Endothelial cell of umbilical vein (primary cell): Measurements from ENCODE around the gene MTERF4. TPM values are rescaled to one million over a fixed set of nuclear protein-coding genes. Genes with fewer than 3 reads are reported as not detected.
A peak's percentile ranks its signal among the peaks of the same experiment; 100 is the strongest.

Experiments
- BruUV-seq: library from RNA; stranded (reverse); fragments of 400-500 nt; replicated peaks from 2 replicates; lab custom pipeline; 2021; lab: Mats Ljungman, UMichigan
- CTCF ChIA-PET: fragments of 300-600, 350-600 bp; sonication (Branson Sonifier 250); formaldehyde crosslinking; loops from one replicate; lab custom pipeline; 2021; ENCODE audit warnings: antibody characterized with exemption, inconsistent platforms; lab: Charles Lee
- POLR2A ChIA-PET: fragments of 300-600, 350-600 bp; sonication (Branson Sonifier 250); formaldehyde crosslinking; loops from one replicate; lab custom pipeline; 2021; ENCODE audit warnings: antibody characterized with exemption, inconsistent platforms; lab: Charles Lee
- DNase-seq: peaks from one replicate; pipeline ENCODE4 v3.0.0-alpha.2; 2011; ENCODE audit warnings: low read depth, low spot score
- FAIRE-seq: peaks from 2 replicates; lab custom pipeline; 2011; peaks lifted over from hg19 to GRCh38; lab: Jason Lieb, UNC
- H2AFZ ChIP-seq: 2 replicates; pipeline ENCODE4 v1.6.0; 2012; ENCODE audit warnings: low read depth, low read length, control low read depth, inconsistent platforms
- H3K27ac ChIP-seq: 2 replicates; pipeline ENCODE4 v1.5.1; 2011; ENCODE audit warnings: low read depth, mild to moderate bottlenecking, control low read depth, low read length, moderate library complexity; ENCODE audit not compliant: insufficient read depth
- H3K27me3 ChIP-seq, 2 experiments: 2 replicates each; pipeline versions ENCODE4 v1.6.0 to v1.6.1; 2011; ENCODE audit warnings: low read length in 2 of 2, mixed read lengths in 1 of 2; ENCODE audit not compliant: control insufficient read depth in 2 of 2, insufficient read depth in 2 of 2
- H3K36me3 ChIP-seq, 2 experiments: 2 replicates in 1 of 2; 3 replicates in 1 of 2; pipeline ENCODE4 v1.5.1; 2011; ENCODE audit warnings: low read length in 2 of 2, mild to moderate bottlenecking in 1 of 2, moderate library complexity in 1 of 2; ENCODE audit not compliant: control insufficient read depth in 2 of 2, insufficient read depth in 2 of 2; ENCODE audit errors: extremely low read depth in 1 of 2
- H3K4me1 ChIP-seq: 3 replicates; pipeline ENCODE4 v1.5.1; 2011; ENCODE audit warnings: mild to moderate bottlenecking, low read length; ENCODE audit not compliant: control insufficient read depth, insufficient read depth; ENCODE audit errors: extremely low read depth
- H3K4me2 ChIP-seq: 2 replicates; pipeline ENCODE4 v1.6.1; 2011; ENCODE audit warnings: low read length, control low read depth, mixed read lengths; ENCODE audit not compliant: insufficient read depth
- H3K4me3 ChIP-seq, 3 experiments: fragments of 200-600 bp in 1 of 3; sonication (generic), shearing (Covaris generic) in 1 of 3; replicated peaks in 1 of 3; 2 replicates each; pipeline ENCODE4 v1.5.1; 2011 to 2016; ENCODE audit warnings: control low read depth in 3 of 3, low read length in 3 of 3, mild to moderate bottlenecking in 2 of 3, inconsistent platforms in 1 of 3, low read depth in 1 of 3, moderate library complexity in 1 of 3; ENCODE audit not compliant: insufficient read depth in 1 of 3
- H3K79me2 ChIP-seq: 2 replicates; pipeline ENCODE4 v1.6.0; 2012; ENCODE audit warnings: low read length, inconsistent platforms; ENCODE audit not compliant: control insufficient read depth, insufficient read depth
- H3K9ac ChIP-seq: replicated peaks from 2 replicates; pipeline ENCODE3; 2011; ENCODE audit warnings: low read length, control low read depth; ENCODE audit not compliant: insufficient read depth; ENCODE audit errors: extremely low read depth
- H3K9me1 ChIP-seq: replicated peaks from 3 replicates; pipeline ENCODE4 v1.6.0; 2011; ENCODE audit warnings: mild to moderate bottlenecking, low read length; ENCODE audit not compliant: control insufficient read depth, insufficient read depth; ENCODE audit errors: extremely low read depth
- H3K9me3 ChIP-seq: replicated peaks from 2 replicates; pipeline ENCODE4 v1.5.1; 2012; ENCODE audit warnings: low read length, inconsistent platforms; ENCODE audit not compliant: control insufficient read depth, insufficient read depth
- H4K20me1 ChIP-seq: replicated peaks from 2 replicates; pipeline ENCODE3; 2011; ENCODE audit warnings: mild to moderate bottlenecking, low read length; ENCODE audit not compliant: control insufficient read depth, insufficient read depth; ENCODE audit errors: extremely low read depth
- MYC ChIP-seq: IDR thresholded peaks from one replicate; pipeline ENCODE4 v1.6.1; 2011; ENCODE audit warnings: mild to moderate bottlenecking, low read depth, low read length
- dilution Hi-C: fragments of 300-500 bp; cut with MboI; formaldehyde crosslinking; loops from one replicate; pipeline ENCODE4 v1.15.0; 2019; ENCODE audit warnings: low sequenced_read_pairs; ENCODE audit not compliant: extremely low pct_ligation_motif_present
- intact Hi-C: fragments of 100-400 bp; cut with micrococcal nuclease; formaldehyde crosslinking; loops from one replicate; pipeline ENCODE4 v1.10.0; 2022
- polyA plus RNA-seq, 4 experiments: library from polyadenylated mRNA; depleted of rRNA in 3 of 4; stranded (reverse) in 3 of 4; unstranded in 1 of 4; fragments of >200 nt; gene quantifications; 2 replicates each; pipeline versions ENCODE4 v1.2.1 to v1.2.3, GENCODE V29; 2011 to 2012; ENCODE audit warnings: missing spikeins in 1 of 4
- total RNA-seq: library from RNA; stranded (reverse); gene quantifications from 2 replicates; pipeline ENCODE4 v1.2.3, GENCODE V29; 2021
- TF ChIP-seq, protein P1 (sequence below), 2 donors: IDR thresholded peaks; 1 replicate in 1 of 2; 2 replicates in 1 of 2; pipeline ENCODE4 v1.5.1; 2011; ENCODE audit warnings: low read length in 2 of 2, mild to moderate bottlenecking in 2 of 2, moderate library complexity in 2 of 2, control low read depth in 1 of 2, inconsistent platforms in 1 of 2, low read depth in 1 of 2; ENCODE audit not compliant: insufficient read depth in 1 of 2; ENCODE audit errors: extremely low read depth in 1 of 2
- TF ChIP-seq, protein P2 (sequence below): IDR thresholded peaks from 2 replicates; pipeline ENCODE4 v1.6.1; 2011; ENCODE audit not compliant: insufficient read depth, insufficient read length

Gene MTERF4
- total and polyA plus RNA-seq, 2 donors (not counting 3 experiments of a cell fraction or from before 2014, with no cell fraction given): 14.7 to 27.3 TPM

- H3K27ac ChIP-seq: no peak overlapping the region
- ChIA-PET CTCF (interaction anchor here (0.9 to 1.0 kb wide), 2 partner anchors 71 to 298 kb away, joined by 3 read pairs; no protein-coding TSS in a partner anchor), POLR2A (interaction anchor here (1.0 kb wide), 1 partner anchor 165 kb away, joined by 4 read pairs; the partner anchor contains the start of gene HDLBP)
- FAIRE-seq (no peak), DNase-seq (no peak)
- H3K4me1 ChIP-seq: peaks cover 15% of the 10 kb centered on the region
- no peaks in the 10 kb centered on the region for H4K20me1 ChIP-seq
- no peaks in the 10 kb centered on the region for H3K9me3 ChIP-seq
- peak overlapping the region; percentile 95 for H2AFZ ChIP-seq
- peaks cover 0 to 2% of the 10 kb centered on the region in 2 experiments for H3K36me3 ChIP-seq
- no peaks in the 10 kb centered on the region for H3K9me1 ChIP-seq
- no peak for TF ChIP-seq MYC
- TF ChIP-seq, protein P1, sequence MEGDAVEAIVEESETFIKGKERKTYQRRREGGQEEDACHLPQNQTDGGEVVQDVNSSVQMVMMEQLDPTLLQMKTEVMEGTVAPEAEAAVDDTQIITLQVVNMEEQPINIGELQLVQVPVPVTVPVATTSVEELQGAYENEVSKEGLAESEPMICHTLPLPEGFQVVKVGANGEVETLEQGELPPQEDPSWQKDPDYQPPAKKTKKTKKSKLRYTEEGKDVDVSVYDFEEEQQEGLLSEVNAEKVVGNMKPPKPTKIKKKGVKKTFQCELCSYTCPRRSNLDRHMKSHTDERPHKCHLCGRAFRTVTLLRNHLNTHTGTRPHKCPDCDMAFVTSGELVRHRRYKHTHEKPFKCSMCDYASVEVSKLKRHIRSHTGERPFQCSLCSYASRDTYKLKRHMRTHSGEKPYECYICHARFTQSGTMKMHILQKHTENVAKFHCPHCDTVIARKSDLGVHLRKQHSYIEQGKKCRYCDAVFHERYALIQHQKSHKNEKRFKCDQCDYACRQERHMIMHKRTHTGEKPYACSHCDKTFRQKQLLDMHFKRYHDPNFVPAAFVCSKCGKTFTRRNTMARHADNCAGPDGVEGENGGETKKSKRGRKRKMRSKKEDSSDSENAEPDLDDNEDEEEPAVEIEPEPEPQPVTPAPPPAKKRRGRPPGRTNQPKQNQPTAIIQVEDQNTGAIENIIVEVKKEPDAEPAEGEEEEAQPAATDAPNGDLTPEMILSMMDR (IDR thresholded peaks at IDR 0.05; ENCODE audit: extremely low read depth in 1 of 2, insufficient read depth in 1 of 2, low read depth in 1 of 2, low read length in 2 of 2): no peak
- TF ChIP-seq, protein P2, sequence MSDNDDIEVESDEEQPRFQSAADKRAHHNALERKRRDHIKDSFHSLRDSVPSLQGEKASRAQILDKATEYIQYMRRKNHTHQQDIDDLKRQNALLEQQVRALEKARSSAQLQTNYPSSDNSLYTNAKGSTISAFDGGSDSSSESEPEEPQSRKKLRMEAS: no peak
- intact Hi-C loops (loop anchor here (1.0 to 10.0 kb wide), 3 partner anchors 8 to 583 kb away; partner anchors contain the start of gene D2HGDH), dilution Hi-C loops (no loop called here)
- no peaks in the 10 kb centered on the region for H3K27me3 ChIP-seq
- H3K79me2 ChIP-seq: peaks cover 13% of the 10 kb centered on the region
- no peak overlapping the region for H3K9ac ChIP-seq
- H3K4me3 ChIP-seq: peak overlapping the region; percentile 60 to 78 (median 65)
- peak overlapping the region; percentile 54 for H3K4me2 ChIP-seq
- no TSS peak for BruUV-seq
Measured at GRCh38 chr2:241149675-241149924, 47.5 kb upstream of the MTERF4 start.
